NCI-H524 treated with DMSO at 0.1 percent for 48 hours (cell line): ENCODE results near the gene LGALS12.
"Not testable (repeated sequence)": the region's sequence is repeated elsewhere in the genome, so short reads cannot be mapped to it uniquely, and the experiment has no call there.

Experiments
- DNase-seq: peaks from one replicate; lab custom pipeline; 2025; lab: John Stamatoyannopoulos, UW

LGALS12 gene

GRCh38 chr11:63534076-63534475 is 28.2 kb downstream of the LGALS12 start:
- DNase-seq, result no peak

- no peak for DNase-seq
Measured at GRCh38 chr11:63534895-63535461, 29.1 kb downstream of the LGALS12 start.

GRCh38 chr11:63535734-63536133 is 29.9 kb downstream of the LGALS12 start:
- no peak for DNase-seq

- DNase-seq, result no peak
Measured at GRCh38 chr11:63536669-63537292, 30.9 kb downstream of the LGALS12 start, which contains the start of gene PLAAT4. PLAAT4 (plus strand) TSS chr11:63536808; CDS start chr11:63536869, 61 bp downstream.

GRCh38 chr11:63537293-63538101 is 31.6 kb downstream of the LGALS12 start:
- DNase-seq, result no peak

GRCh38 chr11:63542506-63542905 is 36.6 kb downstream of the LGALS12 start:
- not testable (repeated sequence) for DNase-seq

GRCh38 chr11:63543711-63544110 is 37.8 kb downstream of the LGALS12 start:
- no peak for DNase-seq

- DNase-seq, result no peak
Measured at GRCh38 chr11:63547061-63547460, 41.2 kb downstream of the LGALS12 start.

- no peak for DNase-seq
Measured at GRCh38 chr11:63548178-63548577, 42.3 kb downstream of the LGALS12 start.

- DNase-seq, result no peak
Measured at GRCh38 chr11:63549411-63549810, 43.5 kb downstream of the LGALS12 start.

- not testable (repeated sequence) for DNase-seq
Measured at GRCh38 chr11:63550156-63550700, 44.3 kb downstream of the LGALS12 start.

- no peak for DNase-seq
Measured at GRCh38 chr11:63551091-63551888, 45.4 kb downstream of the LGALS12 start.

DNA sequence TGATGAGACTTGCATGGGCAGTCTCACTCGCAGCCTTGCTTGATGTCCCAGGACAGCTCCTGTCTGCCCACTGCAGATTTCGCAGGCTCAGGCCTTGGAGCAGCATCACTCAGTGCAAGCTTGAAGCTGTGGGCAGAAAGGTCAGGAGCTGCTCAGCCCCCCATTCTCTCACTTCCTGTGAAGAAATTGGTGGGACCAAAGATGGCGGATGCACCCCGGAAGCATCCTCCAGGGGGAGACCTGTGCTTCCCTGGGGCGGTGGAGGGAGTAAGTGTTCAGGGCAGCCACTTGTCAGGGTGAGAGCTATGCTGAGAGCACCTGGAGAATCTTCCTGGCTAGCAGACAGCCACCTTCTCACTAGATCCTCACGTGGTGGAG is 46.0 kb downstream of the LGALS12 start:
- DNase-seq, result no peak

DNA sequence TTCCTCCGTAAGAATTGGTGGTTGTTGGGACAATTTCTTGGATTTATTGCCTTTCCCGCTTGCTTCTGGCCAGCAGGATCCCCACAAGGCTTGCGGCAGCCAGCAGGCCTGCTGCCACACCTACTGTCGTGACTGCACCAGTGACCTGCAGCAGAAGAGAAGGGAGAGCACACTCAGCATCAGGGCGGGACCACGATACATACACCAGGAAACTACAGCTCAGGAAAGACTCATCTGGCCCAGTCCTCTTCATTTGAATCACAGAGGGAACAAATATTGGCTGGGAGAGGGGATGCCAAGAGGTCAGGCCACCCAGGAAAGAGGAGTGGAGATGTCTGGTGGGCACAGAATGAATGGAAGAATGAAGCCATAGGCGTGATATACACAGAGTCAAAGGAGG is 47.0 kb downstream of the LGALS12 start:
- DNase-seq, result no peak

DNA sequence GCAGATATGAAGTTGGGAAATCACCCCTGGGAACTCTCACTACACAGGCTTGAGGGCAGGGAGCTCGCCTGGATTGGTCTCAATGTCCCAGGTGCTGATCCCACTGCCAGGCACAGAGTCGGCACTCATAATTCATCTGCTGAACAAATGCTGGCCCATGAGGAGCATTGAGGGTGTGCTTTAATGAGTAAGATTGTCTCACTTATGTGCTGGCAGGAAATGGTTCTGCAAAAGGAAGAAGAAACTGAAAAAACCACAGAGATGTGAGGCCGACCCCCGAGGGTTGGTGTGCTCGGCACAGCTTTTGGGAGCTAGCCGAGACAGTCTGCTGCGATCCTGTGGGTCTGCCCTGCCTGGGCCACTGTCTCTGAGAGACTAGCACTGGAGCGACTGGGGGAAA is 47.9 kb downstream of the LGALS12 start:
- no peak for DNase-seq

DNA sequence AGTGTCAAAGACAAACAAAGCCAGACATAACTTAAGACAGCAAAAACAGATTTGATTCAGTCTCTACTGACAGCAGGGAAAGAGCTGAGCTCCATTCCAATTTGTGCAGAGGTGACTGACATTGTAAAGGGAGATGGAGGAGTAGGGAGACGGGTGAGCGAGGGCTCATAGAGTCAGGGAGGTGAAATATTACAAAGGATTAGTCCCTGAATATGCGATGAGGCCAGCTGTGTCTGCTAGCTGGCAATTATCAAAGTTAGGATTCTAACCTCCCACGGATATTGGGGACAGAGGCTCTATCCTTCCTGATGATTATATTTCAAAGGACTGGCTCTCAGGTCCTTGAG is 49.0 kb downstream of the LGALS12 start:
- no peak for DNase-seq

DNA sequence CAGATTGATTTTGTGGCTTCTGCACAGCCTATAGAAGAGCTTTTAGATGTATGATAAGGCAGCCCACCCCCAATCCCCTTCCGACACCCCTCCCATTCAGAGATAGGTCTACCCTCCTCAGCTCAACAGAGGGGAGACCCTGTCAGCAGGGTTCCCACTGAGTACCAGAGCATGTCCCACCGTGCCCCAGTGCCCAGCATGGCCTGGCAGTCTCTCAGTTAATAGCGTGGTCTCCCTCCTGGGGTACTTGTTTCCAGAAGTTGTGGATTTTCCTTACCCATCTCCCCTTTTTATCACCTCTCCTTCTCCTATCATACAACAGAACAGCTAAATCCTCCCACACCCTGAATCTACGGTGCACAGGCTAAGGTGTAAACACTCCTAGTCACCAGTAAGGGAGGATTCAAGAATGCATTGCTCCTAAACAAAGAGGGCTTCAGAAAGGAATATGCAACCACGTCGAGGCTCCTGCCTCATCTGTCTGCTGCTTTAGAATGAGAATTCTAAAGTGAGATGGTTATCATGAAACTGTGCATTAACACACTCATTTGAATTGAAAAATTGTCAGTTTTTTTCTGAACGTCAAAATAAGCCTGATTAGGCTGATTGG is 50.6 kb downstream of the LGALS12 start:
- no peak for DNase-seq

DNA sequence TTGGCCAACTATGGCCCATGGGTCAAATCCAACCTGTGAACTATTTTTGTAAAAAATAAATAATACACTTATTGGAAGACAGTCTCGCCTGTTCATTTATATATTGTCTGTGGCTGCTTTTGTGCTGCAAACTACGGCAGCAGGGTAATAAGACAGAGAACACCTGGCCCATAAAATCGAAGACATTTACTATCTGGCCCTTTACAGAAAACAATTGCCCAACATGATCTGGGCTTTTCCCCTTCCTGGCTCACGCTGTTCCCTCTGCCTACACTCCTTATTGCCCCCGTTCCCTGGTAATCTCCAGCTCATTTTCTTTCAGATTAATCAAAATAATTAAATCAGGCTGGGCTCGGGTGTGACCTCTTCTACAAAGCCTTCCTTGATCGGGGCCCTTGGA is 51.7 kb downstream of the LGALS12 start:
- DNase-seq, result no peak

DNA sequence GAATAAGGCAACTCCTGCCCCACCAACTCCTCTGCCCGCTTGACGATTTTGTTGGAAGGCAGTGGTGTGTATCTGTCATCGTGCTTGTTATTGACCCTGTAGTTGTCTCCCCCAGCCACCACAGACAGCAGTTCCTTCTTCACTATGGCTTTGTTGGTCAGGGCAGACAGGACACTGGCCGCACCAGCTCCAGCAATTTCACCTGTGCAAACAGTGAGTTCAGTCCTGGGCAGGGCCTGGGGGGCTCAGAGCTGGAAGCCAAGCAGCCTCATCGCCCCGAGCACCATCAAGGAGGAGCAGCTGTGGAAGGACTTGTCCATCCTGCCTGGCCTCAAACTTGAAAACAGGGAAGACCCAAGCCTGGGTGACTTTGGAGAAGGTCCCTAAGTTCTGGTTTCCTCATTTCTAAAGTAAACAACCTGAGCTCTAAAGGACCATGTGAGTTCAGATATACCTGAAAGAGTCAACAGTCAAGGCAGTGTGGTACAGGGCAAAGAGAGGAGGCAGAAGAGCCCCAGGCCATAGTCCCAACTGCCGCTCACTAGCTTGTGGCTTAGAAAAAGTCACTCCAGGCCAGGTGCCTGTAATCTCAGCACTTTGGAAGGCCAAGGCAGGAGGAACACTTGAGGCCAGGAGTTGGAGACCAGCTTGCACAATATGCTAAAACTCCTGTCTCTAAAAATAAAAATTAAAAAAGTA is 52.7 kb downstream of the LGALS12 start:
- DNase-seq, result no peak

DNA sequence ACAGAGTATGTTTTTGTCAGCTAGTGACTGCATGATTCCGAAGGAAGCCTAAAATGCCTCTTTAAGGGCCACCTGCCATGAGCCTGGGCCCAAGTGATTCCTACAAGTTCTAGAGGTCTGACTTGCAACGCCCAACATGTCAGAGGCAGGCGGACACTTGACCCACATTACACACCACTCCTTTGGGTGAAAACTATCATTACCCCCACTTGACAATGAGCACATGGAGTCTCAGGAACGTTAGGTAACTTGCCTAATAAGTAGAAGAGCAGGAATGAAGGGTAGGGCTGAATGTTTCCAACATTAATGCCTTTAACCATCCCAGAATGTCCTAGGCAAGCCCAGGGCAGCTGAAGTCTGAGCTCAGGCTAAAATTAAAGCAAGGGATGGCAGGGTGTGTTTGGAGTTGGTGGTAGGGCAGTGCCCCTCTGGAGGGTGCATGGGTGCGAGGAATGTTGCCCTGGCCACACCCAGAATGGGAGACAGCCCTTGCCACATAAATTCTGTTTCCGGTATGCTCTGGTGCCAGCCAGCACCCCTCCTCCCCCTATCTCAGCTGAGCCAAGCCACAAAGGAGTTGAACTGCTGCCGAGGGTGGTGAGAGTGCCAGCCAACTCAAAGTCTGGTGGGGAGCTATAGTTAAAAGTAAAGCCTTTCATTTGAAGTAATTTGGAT is 54.8 kb downstream of the LGALS12 start:
- no peak for DNase-seq
